IMR-90 (cell line): Measurements from ENCODE around the gene AFTPH.

Source experiments
- CEBPB ChIP-seq: IDR thresholded peaks from 2 replicates; pipeline ENCODE4 v1.6.1; 2012; ENCODE audit warnings: low read depth, low read length, improper control_type of control experiment
- CHD1 ChIP-seq: IDR thresholded peaks from 2 replicates; pipeline ENCODE4 v1.6.1; 2012; ENCODE audit warnings: low read depth, low read length, improper control_type of control experiment
- MXI1 ChIP-seq: IDR thresholded peaks from 2 replicates; pipeline ENCODE4 v1.6.1; 2012; ENCODE audit warnings: low read depth, mild to moderate bottlenecking, low read length, moderate library complexity, borderline replicate concordance
- POLR2A ChIP-seq: IDR thresholded peaks from 2 replicates; pipeline ENCODE4 v1.6.1; 2012; ENCODE audit warnings: mild to moderate bottlenecking, low read depth, low read length
- RAD21 ChIP-seq: IDR thresholded peaks from 2 replicates; pipeline ENCODE4 v1.6.1; 2012; ENCODE audit warnings: low read length, improper control_type of control experiment
- RFX5 ChIP-seq: IDR thresholded peaks from 2 replicates; pipeline ENCODE4 v1.8.0; 2012; ENCODE audit warnings: low read depth, mild to moderate bottlenecking, low read length, moderate library complexity
- TF ChIP-seq, protein P1 (sequence below): conservative IDR thresholded peaks from 2 replicates; pipeline ENCODE4 v1.5.1; 2012; ENCODE audit warnings: mild to moderate bottlenecking, low read depth, low read length, improper control_type of control experiment
- TF ChIP-seq, protein P2 (sequence below): fragments of 150-350 bp; IDR thresholded peaks from 2 replicates; pipeline ENCODE4 v1.6.1; 2017; ENCODE audit warnings: mild to moderate bottlenecking, antibody characterized with exemption, low read length, low read depth

DNA sequence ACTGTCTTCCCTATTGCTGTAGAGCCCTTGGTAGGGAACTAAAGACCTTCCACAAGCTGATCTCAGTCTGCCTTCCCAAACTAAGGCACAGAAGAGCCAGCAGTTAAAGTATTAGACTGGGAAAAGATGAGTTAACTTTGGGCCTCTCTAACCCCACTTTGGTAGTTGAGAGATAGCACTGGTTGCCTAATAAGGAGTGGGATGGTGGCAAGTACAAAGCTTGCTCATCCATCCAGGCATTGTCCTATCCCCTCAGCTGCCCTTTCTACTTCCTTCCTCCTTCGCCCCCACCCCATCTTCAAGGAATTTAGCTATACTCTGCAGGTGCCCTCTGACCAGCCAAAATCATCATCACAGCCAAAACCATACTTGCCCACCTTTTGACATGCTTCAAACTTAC is 22.2 kb upstream of the AFTPH start:
- TF ChIP-seq, protein P1, sequence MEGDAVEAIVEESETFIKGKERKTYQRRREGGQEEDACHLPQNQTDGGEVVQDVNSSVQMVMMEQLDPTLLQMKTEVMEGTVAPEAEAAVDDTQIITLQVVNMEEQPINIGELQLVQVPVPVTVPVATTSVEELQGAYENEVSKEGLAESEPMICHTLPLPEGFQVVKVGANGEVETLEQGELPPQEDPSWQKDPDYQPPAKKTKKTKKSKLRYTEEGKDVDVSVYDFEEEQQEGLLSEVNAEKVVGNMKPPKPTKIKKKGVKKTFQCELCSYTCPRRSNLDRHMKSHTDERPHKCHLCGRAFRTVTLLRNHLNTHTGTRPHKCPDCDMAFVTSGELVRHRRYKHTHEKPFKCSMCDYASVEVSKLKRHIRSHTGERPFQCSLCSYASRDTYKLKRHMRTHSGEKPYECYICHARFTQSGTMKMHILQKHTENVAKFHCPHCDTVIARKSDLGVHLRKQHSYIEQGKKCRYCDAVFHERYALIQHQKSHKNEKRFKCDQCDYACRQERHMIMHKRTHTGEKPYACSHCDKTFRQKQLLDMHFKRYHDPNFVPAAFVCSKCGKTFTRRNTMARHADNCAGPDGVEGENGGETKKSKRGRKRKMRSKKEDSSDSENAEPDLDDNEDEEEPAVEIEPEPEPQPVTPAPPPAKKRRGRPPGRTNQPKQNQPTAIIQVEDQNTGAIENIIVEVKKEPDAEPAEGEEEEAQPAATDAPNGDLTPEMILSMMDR = no peak
- TF ChIP-seq POLR2A = no peak
- TF ChIP-seq RAD21 = no peak
- TF ChIP-seq CEBPB = no peak
- TF ChIP-seq CHD1 = no peak
- TF ChIP-seq RFX5 = no peak
- TF ChIP-seq, protein P2, sequence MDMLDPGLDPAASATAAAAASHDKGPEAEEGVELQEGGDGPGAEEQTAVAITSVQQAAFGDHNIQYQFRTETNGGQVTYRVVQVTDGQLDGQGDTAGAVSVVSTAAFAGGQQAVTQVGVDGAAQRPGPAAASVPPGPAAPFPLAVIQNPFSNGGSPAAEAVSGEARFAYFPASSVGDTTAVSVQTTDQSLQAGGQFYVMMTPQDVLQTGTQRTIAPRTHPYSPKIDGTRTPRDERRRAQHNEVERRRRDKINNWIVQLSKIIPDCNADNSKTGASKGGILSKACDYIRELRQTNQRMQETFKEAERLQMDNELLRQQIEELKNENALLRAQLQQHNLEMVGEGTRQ = no peak
- no peak for TF ChIP-seq MXI1
